GM19193 (cell line): ENCODE measurements around the gene HNRNPM.

Experiments used
- POLR2A ChIP-seq: IDR thresholded peaks from 4 replicates; pipeline ENCODE4 v1.6.1; 2011; ENCODE audit not compliant: insufficient read depth, insufficient read length; ENCODE audit errors: extremely low read depth

HNRNPM gene

DNA sequence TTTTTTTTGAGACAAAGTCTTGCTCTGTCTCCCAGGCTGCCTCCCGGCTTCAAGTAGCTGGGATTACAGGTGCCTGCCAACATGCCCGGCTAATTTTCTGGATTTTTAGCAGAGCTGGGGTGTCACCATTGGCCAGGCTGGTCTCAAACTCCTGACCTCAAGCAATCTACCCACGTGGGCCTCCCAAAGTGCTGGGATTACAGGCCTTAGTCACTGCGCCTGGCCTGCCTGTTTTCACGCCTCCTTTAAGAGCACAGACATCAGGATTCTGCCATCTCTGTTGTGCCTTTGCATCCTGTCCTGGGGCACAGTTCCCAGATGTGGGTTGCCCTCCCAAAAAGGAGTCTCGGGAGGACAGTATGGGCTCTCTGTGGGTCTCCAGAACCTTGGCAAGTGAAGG, 60.1 kb downstream of the HNRNPM start:
- TF ChIP-seq POLR2A: no peak

DNA sequence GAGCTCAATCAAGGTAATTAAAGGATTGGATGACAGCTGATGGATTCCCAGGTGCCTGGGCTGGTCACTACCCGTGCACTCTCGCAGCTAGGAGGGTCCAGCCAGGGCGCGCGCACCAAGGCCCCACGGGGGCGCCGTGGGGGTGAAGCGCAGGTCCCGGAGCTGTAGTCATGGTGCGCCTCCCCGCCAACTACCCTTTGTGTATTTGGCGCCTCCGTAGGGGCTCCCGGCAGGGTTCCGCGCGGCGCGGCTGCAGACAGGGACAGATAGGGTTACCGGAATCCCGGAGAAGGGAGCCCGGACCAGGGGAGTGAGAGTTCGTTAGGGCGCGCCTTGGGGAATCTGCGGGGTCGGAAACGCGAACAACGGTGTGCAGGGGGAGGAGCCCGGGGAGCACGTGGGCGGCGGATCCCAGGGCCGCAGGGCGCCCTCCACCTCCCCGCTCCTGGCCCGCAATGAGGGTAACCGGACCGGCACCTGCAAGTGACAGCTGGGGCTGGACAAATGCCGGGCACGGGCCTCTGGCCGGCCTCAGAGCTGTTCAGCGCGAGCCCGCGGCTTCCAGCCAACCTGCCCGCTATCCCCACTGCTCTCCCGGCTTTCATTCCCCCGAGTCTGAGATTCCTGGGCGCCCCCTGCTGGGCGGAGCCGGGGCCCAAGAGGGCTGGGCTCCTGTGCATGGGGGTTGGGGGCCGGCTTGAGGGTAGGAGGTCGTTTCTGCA, 61.1 kb downstream of the HNRNPM start:
- TF ChIP-seq POLR2A: peak; percentile 36

- TF ChIP-seq POLR2A: no peak
Measured at GRCh38 chr19:8506402-8506957, 61.7 kb downstream of the HNRNPM start.

DNA sequence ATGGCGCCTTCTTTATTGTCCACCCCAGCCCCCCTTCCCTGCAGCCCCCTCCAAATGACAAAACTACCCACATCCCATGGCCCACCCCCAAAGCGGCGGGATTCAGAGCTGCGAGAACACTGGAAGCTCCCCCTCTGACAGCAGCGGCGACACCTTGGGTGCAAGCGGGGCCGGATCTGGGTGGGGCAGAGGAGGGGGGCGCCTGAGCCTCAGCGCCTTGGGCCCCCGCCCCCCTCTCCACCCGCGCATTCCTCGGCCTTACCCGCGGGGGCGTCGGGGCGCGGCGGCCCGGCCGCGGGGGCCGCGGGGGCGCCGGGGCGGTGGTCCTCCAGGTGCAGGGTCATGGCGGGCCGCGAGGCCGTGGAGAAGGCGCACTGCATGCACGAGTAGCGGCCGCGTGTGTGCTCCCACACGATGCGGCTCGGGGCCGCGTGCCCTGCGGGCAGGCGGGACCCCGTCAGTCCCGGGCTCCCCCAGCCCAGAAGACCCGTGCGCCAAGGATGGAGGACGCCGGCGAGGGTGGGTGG, 65.9 kb downstream of the HNRNPM start:
- no peak for TF ChIP-seq POLR2A

- no peak for TF ChIP-seq POLR2A
Measured at GRCh38 chr19:8511573-8512101, 66.9 kb downstream of the HNRNPM start.

DNA sequence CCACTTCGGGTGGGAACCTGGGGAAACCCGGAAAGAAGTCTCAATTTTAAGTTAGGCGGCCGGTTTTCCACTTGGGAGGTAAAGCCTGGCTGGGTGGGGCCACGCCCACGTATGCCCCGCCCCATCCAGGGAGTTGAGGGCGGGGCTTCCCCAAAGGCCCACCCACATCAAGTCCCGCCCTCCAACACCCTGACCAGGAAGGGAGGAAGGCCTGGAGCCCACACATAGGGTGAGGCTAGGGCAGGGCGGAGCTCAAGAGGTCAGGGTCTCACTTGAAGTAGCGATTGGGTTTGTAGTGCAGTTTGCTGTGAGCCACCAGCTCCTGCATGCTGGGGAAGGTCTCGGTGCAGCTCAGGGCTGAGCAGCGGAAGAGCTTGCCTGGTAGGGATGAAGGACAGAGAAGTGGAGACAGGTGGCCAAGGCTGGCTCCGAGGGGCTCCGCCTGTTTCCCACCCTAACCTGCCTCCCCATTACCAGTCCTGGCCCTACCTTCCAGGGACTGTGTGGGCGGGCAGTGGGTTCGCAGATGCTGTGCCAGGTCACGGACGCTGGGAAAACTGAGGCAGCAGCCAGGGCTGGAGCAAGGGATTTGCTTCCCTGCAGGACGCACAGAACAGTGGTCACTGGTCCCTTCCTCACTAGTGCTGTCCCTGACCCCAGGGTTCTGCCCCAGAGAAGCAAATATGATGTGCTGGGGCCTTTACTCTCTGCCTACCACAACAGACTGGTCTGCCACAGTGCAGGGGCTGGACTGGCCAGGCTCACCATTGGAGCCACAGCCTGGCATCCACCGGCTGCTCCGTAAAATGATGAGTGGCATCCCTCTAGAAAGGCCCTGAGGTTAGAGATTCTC, 67.6 kb downstream of the HNRNPM start:
- TF ChIP-seq POLR2A: no peak

DNA sequence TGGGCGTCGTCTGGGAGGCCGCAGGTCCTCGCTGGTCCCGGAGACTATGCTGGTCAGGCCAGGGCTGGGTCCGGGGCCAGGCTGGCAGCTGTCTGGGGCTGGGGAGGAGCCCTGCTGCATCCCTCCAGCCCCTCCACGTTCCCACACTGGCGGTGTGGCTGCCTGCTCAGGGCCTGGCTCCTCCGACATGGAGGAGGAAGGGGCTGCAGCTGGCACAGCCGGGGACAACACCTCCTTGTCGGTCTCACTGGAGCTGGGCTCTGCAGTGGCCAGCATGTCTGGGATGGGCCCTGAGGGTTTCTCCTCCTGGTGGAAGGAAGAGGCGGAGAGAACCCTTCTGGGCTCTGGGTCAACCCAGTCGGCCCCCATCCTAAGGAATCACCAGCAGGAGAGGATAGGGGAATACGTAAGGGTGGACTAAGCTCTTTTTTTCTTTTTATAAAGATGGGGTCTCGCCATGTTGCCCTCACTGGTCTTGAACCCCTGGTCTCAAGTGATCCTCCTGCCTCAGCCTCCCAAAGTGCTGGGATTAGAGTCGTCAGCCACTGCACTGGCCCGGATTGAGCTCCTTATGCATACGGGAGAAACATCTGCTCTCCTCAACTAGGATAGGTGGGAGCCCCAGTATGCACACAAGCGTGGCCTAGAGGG, 68.4 kb downstream of the HNRNPM start:
- TF ChIP-seq POLR2A: no peak

DNA sequence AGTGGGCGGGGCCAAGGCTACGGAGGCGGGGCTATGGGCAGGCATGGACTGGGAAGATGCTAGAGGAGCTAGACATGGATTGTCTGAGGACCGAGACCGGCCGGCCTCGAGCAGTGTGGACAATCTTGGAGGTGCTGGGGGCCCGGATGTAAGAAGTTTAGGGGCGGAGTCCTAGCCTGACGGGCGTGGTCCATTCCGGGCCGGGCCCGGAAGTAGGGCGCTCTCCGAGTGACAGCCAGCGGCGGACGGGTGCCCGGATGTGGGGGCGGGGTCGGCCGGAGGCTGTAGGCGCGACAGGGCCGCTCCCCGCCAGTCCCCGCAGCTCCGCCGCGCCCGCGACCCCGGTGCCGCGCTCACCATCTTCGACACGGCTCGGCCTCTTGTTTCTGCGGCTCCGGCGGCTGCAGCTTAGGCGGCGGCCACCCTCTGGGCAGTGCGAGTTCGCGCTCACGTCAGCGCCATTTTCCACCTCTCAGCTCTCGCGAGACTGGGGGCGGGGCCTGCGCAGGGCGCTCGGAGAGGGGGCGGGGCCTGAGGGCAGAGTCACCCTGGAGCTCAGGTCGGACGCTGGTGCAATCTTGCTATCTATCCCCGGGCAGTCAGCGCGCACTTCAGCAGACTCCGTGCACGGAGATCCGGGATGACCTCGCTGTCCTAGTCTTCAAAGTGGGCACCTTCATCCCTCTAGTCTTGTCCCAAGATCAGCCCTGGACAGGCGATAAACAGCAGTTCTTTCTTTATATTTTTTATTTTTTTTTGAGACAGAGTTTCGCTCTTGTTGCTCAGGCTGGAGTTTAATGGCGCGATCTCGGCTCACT, 69.1 kb downstream of the HNRNPM start, which contains the start of gene ZNF414:
ZNF414 (minus strand) TSS at position 481 of the 818 bp plus-strand sequence; CDS start at position 360, 121 bp downstream.
- peak; percentile 91 for TF ChIP-seq POLR2A

- TF ChIP-seq POLR2A: no peak
Measured at GRCh38 chr19:8515317-8515716, 70.5 kb downstream of the HNRNPM start.

GRCh38 chr19:8517551-8518442, 73.0 kb downstream of the HNRNPM start:
- no peak for TF ChIP-seq POLR2A

GRCh38 chr19:8518536-8518935, 73.8 kb downstream of the HNRNPM start:
- no peak for TF ChIP-seq POLR2A

GRCh38 chr19:8519388-8519787, 74.6 kb downstream of the HNRNPM start:
- no peak for TF ChIP-seq POLR2A

GRCh38 chr19:8525401-8525684, 80.6 kb downstream of the HNRNPM start:
- TF ChIP-seq POLR2A: no peak

GRCh38 chr19:8526345-8527091, 81.7 kb downstream of the HNRNPM start:
- no peak for TF ChIP-seq POLR2A
